HepG2 (cell line): ENCODE data around the gene MMP17.
"Not testable (repeated sequence)": the region's sequence is repeated elsewhere in the genome, so short reads cannot be mapped to it uniquely, and the experiment has no call there.

ENCODE experiments used
- CBX2 ChIP-seq, 2 experiments: fragments of 200-600 bp in 1 of 2; sonication (generic); formaldehyde crosslinking in 1 of 2; IDR thresholded peaks; 2 replicates each; pipeline versions ENCODE4 v1.7.0 to v1.8.1; 2018 to 2022; ENCODE audit warnings: low read depth in 2 of 2, low read length in 1 of 2, mild to moderate bottlenecking in 1 of 2, missing genetic modification reagents in 1 of 2
- GABPA ChIP-seq, 2 experiments: IDR thresholded peaks; 2 replicates each; pipeline ENCODE4 v1.6.1; 2011 to 2016; ENCODE audit warnings: low read depth in 2 of 2, low read length in 1 of 2, missing biosample characterization in 1 of 2, missing genetic modification characterization in 1 of 2
- POLR2A ChIP-seq, 2 experiments: IDR thresholded peaks; 2 replicates each; pipeline ENCODE4 v1.6.1; 2011; ENCODE audit warnings: low read depth in 2 of 2, low read length in 2 of 2, mild to moderate bottlenecking in 1 of 2, moderate library complexity in 1 of 2; ENCODE audit not compliant: insufficient read depth in 1 of 2
- SOX6 ChIP-seq, 2 experiments: fragments of 450-650 bp in 1 of 2; sonication (generic) in 1 of 2; formaldehyde crosslinking in 1 of 2; IDR thresholded peaks; 2 replicates each; pipeline versions ENCODE4 v1.4.0 to v1.6.1; 2017 to 2020; ENCODE audit warnings: antibody characterized with exemption in 1 of 2, mild to moderate bottlenecking in 1 of 2, missing genetic modification reagents in 1 of 2
- TF ChIP-seq, protein P1 (sequence below): sonication (generic); formaldehyde crosslinking; conservative IDR thresholded peaks from 2 replicates; pipeline ENCODE4 v1.4.0; 2020; ENCODE audit warnings: missing genetic modification reagents

DNA sequence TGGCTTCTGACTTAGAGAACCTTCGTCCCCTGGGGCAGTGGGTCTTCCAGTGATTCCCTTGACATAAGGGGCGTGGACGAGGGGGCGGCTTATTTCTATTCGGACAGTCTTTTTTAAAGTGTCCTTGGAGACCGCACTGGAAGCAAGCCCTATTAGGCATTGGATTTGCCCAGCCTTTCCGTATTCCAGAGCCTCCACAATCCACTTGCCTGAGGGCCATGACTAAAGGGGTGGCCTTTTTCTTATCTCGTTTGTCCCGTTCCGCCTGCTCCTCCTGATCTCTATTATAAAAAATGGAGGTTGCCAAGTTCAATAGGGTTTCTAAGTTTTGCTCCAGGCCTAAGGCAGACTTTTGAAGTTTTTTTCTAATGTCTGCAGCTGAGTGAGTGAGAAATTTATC, 49.0 kb downstream of the MMP17 start:
- TF ChIP-seq, protein P1, sequence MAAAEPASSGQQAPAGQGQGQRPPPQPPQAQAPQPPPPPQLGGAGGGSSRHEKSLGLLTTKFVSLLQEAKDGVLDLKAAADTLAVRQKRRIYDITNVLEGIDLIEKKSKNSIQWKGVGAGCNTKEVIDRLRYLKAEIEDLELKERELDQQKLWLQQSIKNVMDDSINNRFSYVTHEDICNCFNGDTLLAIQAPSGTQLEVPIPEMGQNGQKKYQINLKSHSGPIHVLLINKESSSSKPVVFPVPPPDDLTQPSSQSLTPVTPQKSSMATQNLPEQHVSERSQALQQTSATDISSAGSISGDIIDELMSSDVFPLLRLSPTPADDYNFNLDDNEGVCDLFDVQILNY (CRISPR knock-in tag) = not testable (repeated sequence)
- TF ChIP-seq CBX2 (IDR thresholded peaks at IDR 0.05; ENCODE audit: low read depth, low read length); CBX2 (CRISPR knock-in tag; IDR thresholded peaks at IDR 0.05; ENCODE audit: low read depth); SOX6 (IDR thresholded peaks at IDR 0.05); SOX6 (CRISPR knock-in tag; IDR thresholded peaks at IDR 0.05); GABPA (IDR thresholded peaks at IDR 0.05; ENCODE audit: low read depth, low read length); GABPA (CRISPR knock-in tag; IDR thresholded peaks at IDR 0.05; ENCODE audit: low read depth); POLR2A (IDR thresholded peaks at IDR 0.05; ENCODE audit: insufficient read depth in 1 of 2, low read depth in 2 of 2, low read length in 2 of 2): not testable (repeated sequence)
